Endodermal cell (in vitro differentiated cells): ENCODE results near the gene SETD4. TPM values are rescaled to one million over a fixed set of nuclear protein-coding genes. Genes with fewer than 3 reads are reported as not detected.

Experiments used
- DNase-seq: peaks from one replicate; pipeline ENCODE4 v3.0.0-alpha.2; 2017
- H3K27ac ChIP-seq: 2 replicates; pipeline ENCODE4 v1.5.1; 2013; ENCODE audit warnings: mild to moderate bottlenecking, low read depth, low read length, moderate library complexity
- H3K27me3 ChIP-seq: 2 replicates; pipeline ENCODE4 v1.6.1; 2013; ENCODE audit warnings: mild to moderate bottlenecking, low read length, moderate library complexity; ENCODE audit not compliant: insufficient read depth, control insufficient read depth, poor library complexity, severe bottlenecking
- H3K36me3 ChIP-seq: 2 replicates; pipeline ENCODE4 v1.7.0; 2013; ENCODE audit warnings: mild to moderate bottlenecking, low read length, moderate library complexity; ENCODE audit not compliant: control insufficient read depth, insufficient read depth
- H3K4me1 ChIP-seq: one replicate; pipeline ENCODE4 v1.7.0; 2013; ENCODE audit warnings: low read length; ENCODE audit not compliant: control insufficient read depth, insufficient read depth
- H3K4me3 ChIP-seq: 2 replicates; pipeline ENCODE4 v1.5.1; 2013; ENCODE audit warnings: mild to moderate bottlenecking, low read length, moderate library complexity
- H3K9ac ChIP-seq: 2 replicates; pipeline ENCODE4 v1.6.1; 2013; ENCODE audit warnings: mild to moderate bottlenecking, low read length, moderate library complexity; ENCODE audit not compliant: poor library complexity, severe bottlenecking; ENCODE audit errors: extremely low read depth
- H3K9me3 ChIP-seq: 2 replicates; pipeline ENCODE4 v1.6.1; 2013; ENCODE audit warnings: mild to moderate bottlenecking, low read length, moderate library complexity; ENCODE audit not compliant: control insufficient read depth
- H3K27ac Mint-ChIP-seq: 2 replicates; pipeline ENCODE4 v1.8.0; 2020; ENCODE audit warnings: mixed read lengths
- H3K27me3 Mint-ChIP-seq: 2 replicates; pipeline ENCODE4 v1.8.0; 2021; ENCODE audit warnings: mild to moderate bottlenecking, mixed read lengths; ENCODE audit not compliant: insufficient read depth
- H3K36me3 Mint-ChIP-seq: 2 replicates; pipeline ENCODE4 v1.8.0; 2020; ENCODE audit warnings: low read depth, mixed read lengths
- H3K4me1 Mint-ChIP-seq: 2 replicates; pipeline ENCODE4 v1.8.0; 2020; ENCODE audit warnings: mixed read lengths
- H3K4me3 Mint-ChIP-seq: 2 replicates; pipeline ENCODE4 v1.8.0; 2020; ENCODE audit warnings: mild to moderate bottlenecking, moderate library complexity, mixed read lengths
- H3K9me3 Mint-ChIP-seq: 2 replicates; pipeline ENCODE4 v1.8.0; 2020; ENCODE audit warnings: mild to moderate bottlenecking, mixed read lengths
- CTCF ChIP-seq: fragments of 200-600 bp; sonication (generic); conservative IDR thresholded peaks from 2 replicates; pipeline ENCODE4 v1.5.0; 2021; ENCODE audit warnings: antibody characterized with exemption, mild to moderate bottlenecking
- WGBS, 2 experiments: methylation state at CpG; one replicate each; pipeline versions ENCODE4 v1.1.5 to v1.1.7; 2013; ENCODE audit warnings: missing lambda C conversion rate in 2 of 2, mixed read lengths in 1 of 2; ENCODE audit not compliant: insufficient coverage in 1 of 2, insufficient read length in 1 of 2; 5-methylcytosine and 5-hydroxymethylcytosine counted together
- total RNA-seq, 2 donors: library from RNA; stranded (reverse); fragmentation: NEBNext Ultra II Directional in 1 of 2; extraction: Animal tissue kit (Norgen Biotek cat#: 25700) in 1 of 2; gene quantifications; 2 replicates in 1 of 2; 3 replicates in 1 of 2; pipeline ENCODE4 v1.2.1, GENCODE V29; 2021

SETD4 gene
- total RNA-seq, 2 donors from 2014 or later = 27.8 to 31.9 TPM

DNA sequence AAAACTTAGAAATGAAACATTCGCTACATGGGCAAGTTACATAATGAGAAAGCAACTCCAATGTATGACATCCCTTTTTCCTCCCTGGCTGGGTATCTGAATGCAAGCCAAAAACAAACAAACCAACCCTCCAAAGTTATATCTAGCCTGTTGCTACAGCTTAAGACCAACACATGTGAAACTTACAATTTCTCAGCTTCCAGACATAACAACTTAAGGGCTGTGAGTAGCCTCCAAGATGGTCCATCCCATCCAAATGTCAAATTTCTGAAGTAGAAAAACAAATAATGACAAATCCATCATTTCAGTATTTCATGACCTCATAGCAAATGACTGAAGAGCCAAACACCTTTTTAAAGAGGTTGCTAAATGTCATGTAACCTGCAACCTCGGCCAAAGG, 19.9 kb downstream of the SETD4 start:
- peaks cover 70% of the 10 kb centered on the region for H3K36me3 Mint-ChIP-seq
- Histone ChIP-seq H3K4me1 (no peaks in the 10 kb centered on the region), H3K9ac (no peak overlapping the region), H3K27me3 (no peaks in the 10 kb centered on the region), H3K4me3 (no peak overlapping the region), H3K36me3 (peaks cover 89% of the 10 kb centered on the region), H3K27ac (no peak overlapping the region), H3K9me3 (no peaks in the 10 kb centered on the region)
- no peak overlapping the region for H3K27ac Mint-ChIP-seq
- peaks cover 5% of the 10 kb centered on the region for H3K4me1 Mint-ChIP-seq
- DNase-seq = no peak
- H3K27me3 Mint-ChIP-seq = no peaks in the 10 kb centered on the region
- H3K9me3 Mint-ChIP-seq = no peaks in the 10 kb centered on the region
- no peak overlapping the region for H3K4me3 Mint-ChIP-seq
- 93 to 94% methylated on average over 2 of the region's 2 CpGs for WGBS, 2 experiments
- no peak for TF ChIP-seq CTCF

- TF ChIP-seq CTCF = no peak
- no peak overlapping the region for H3K9ac ChIP-seq
- no peak for DNase-seq
- peaks cover 89% of the 10 kb centered on the region for H3K36me3 ChIP-seq
- peaks cover 10% of the 10 kb centered on the region for H3K4me1 Mint-ChIP-seq
- H3K27me3 Mint-ChIP-seq = no peaks in the 10 kb centered on the region
- H3K4me3 Mint-ChIP-seq = no peak overlapping the region
- no peaks in the 10 kb centered on the region for H3K27me3 ChIP-seq
- WGBS, 2 experiments = 91 to 96% methylated on average over 4 to 6 of the region's 6 CpGs
- no peaks in the 10 kb centered on the region for H3K9me3 ChIP-seq
- no peak overlapping the region for H3K27ac Mint-ChIP-seq
- H3K9me3 Mint-ChIP-seq = no peaks in the 10 kb centered on the region
- peaks cover 69% of the 10 kb centered on the region for H3K36me3 Mint-ChIP-seq
- no peak overlapping the region for H3K27ac ChIP-seq
- H3K4me1 ChIP-seq = no peaks in the 10 kb centered on the region
- no peak overlapping the region for H3K4me3 ChIP-seq
Observed at GRCh38 chr21:36039861-36040260, 20.5 kb downstream of the SETD4 start.

DNA sequence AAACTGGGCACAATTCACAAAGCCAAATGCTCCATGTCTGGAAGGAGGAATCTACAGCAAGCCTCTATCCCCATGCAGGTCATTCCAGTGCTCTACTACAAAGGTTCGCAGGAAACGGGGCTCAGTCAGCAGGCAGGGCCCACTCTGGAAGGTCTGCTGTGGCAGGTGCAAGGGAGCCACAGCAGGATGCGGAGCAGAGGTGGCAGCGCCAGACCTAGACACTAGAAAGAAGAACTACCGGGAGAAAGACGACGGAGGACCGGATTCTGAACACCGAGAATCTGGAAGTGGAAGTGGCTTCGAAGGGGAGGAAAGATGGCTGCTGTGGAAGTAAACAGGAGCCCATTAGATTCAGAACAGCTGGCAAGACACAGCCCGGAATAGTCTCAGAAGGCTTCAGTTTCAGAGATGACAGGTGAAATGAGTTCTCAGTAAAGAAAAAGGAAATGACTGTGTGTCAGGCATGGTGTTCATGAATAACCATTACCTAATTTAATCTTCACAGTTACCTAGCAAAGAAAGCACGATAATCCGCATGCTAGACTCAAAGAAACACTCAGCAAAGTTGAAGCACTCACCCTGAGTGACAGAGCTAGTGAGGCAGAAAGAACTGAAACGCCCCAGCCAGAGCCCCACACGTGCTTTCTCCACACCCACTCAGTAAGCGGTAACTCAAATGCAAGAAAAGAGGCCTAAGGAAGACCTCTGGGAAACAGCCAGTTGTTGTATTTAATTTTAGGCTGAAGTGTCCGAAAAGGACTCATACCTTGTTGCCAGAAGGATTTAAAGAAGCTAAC, 21.4 kb downstream of the SETD4 start:
- H3K27ac Mint-ChIP-seq = no peak overlapping the region
- no peaks in the 10 kb centered on the region for H3K9me3 ChIP-seq

More for the DNA sequence above, 21.4 kb downstream of the SETD4 start:
- Histone ChIP-seq H3K27me3 (no peaks in the 10 kb centered on the region), H3K27ac (no peak overlapping the region), H3K4me3 (no peak overlapping the region), H3K9ac (no peak overlapping the region), H3K36me3 (peaks cover 89% of the 10 kb centered on the region), H3K4me1 (no peaks in the 10 kb centered on the region)
- H3K4me1 Mint-ChIP-seq = peaks cover 10% of the 10 kb centered on the region
- H3K4me3 Mint-ChIP-seq = no peak overlapping the region
- no peaks in the 10 kb centered on the region for H3K9me3 Mint-ChIP-seq
- no peak for TF ChIP-seq CTCF
- DNase-seq = no peak
- H3K36me3 Mint-ChIP-seq = peaks cover 66% of the 10 kb centered on the region
- H3K27me3 Mint-ChIP-seq = no peaks in the 10 kb centered on the region
- 93 to 96% methylated on average over 11 to 17 of the region's 17 CpGs for WGBS, 2 experiments
